Measurements from ENCODE around the gene LSG1. TPM values are rescaled to one million over a fixed set of nuclear protein-coding genes. Genes with fewer than 3 reads are reported as not detected.
A peak's percentile ranks its signal among the peaks of the same experiment; 100 is the strongest.

The LSG1 gene
- polyA plus RNA-seq, 5 donors, result 39.3 to 87.9 (median 45.6) TPM

GRCh38 chr3:194688200-194688740 lies 16.3 kb upstream of the LSG1 start:
- DNase-seq, result peak; percentile 58 to 65

GRCh38 chr3:194687638-194688199 lies 15.7 kb upstream of the LSG1 start:
- peak; percentile 62 to 66 for DNase-seq

- peak; percentile 36 to 47 for DNase-seq
Observed at GRCh38 chr3:194686816-194687637, 15.0 kb upstream of the LSG1 start.

GRCh38 chr3:194686414-194686815 lies 14.4 kb upstream of the LSG1 start:
- no peak for DNase-seq

GRCh38 chr3:194685718-194686413 lies 13.9 kb upstream of the LSG1 start, which contains the start of gene FAM43A:
Gene FAM43A (plus strand): TSS chr3:194685883. CDS start chr3:194686827, 944 bp downstream.
- peak; percentile 93 to 95 for DNase-seq

- no peak for DNase-seq
Observed at GRCh38 chr3:194685065-194685717, 13.2 kb upstream of the LSG1 start.

GRCh38 chr3:194683380-194683779 lies 11.4 kb upstream of the LSG1 start:
- no peak for DNase-seq

- DNase-seq, result peak; percentile 77 to 85
Observed at GRCh38 chr3:194682694-194683310, 10.8 kb upstream of the LSG1 start.

GRCh38 chr3:194682189-194682693 lies 10.2 kb upstream of the LSG1 start:
- DNase-seq, result no peak

GRCh38 chr3:194680888-194681615 lies 9.1 kb upstream of the LSG1 start:
- DNase-seq, result no peak

GRCh38 chr3:194676471-194676870 lies 4.5 kb upstream of the LSG1 start:
- no peak for DNase-seq

- no peak for DNase-seq
Observed at GRCh38 chr3:194675680-194676079, 3.7 kb upstream of the LSG1 start.

GRCh38 chr3:194675081-194675640 lies 3.2 kb upstream of the LSG1 start:
- no peak for DNase-seq

GRCh38 chr3:194673761-194674160 lies 1.8 kb upstream of the LSG1 start:
- no peak for DNase-seq

- DNase-seq, result no peak
Observed at GRCh38 chr3:194672876-194673275, 885 bp upstream of the LSG1 start.

GRCh38 chr3:194671511-194671899 lies 486 bp downstream of the LSG1 start:
- no peak for DNase-seq

- DNase-seq, result no peak
Observed at GRCh38 chr3:194667363-194667762, 4.6 kb downstream of the LSG1 start.

GRCh38 chr3:194664857-194665256 lies 7.1 kb downstream of the LSG1 start:
- no peak for DNase-seq

GRCh38 chr3:194661946-194662345 lies 10.0 kb downstream of the LSG1 start:
- DNase-seq, result no peak

- DNase-seq, result no peak
Observed at GRCh38 chr3:194661374-194661773, 10.6 kb downstream of the LSG1 start.

Data from right lung (tissue), 5 donors.